Thymus (tissue), 11 donors: ENCODE data around the gene ZNF664. TPM values are rescaled to one million over a fixed set of nuclear protein-coding genes. Genes with fewer than 3 reads are reported as not detected.

ENCODE experiments used
- DNase-seq, 9 donors: peaks; one replicate each; pipeline ENCODE4 v3.0.0-alpha.2; 2013; ENCODE audit warnings: low spot score in 9 of 9, low read depth in 6 of 9, missing footprints in 1 of 9
- H3K27ac ChIP-seq, 2 donors: one replicate each; pipeline ENCODE4 v1.5.1; 2013; ENCODE audit warnings: control low read depth in 1 of 2, low read depth in 1 of 2, low read length in 1 of 2, mild to moderate bottlenecking in 1 of 2, moderate library complexity in 1 of 2
- H3K27me3 ChIP-seq, 2 donors: one replicate each; pipeline ENCODE4 v1.5.1; 2013; ENCODE audit warnings: low read length in 1 of 2; ENCODE audit not compliant: control insufficient read depth in 2 of 2, insufficient read depth in 1 of 2
- H3K36me3 ChIP-seq, 2 donors: one replicate each; pipeline ENCODE4 v1.5.1; 2013; ENCODE audit warnings: low read length in 1 of 2, mild to moderate bottlenecking in 1 of 2, moderate library complexity in 1 of 2; ENCODE audit not compliant: control insufficient read depth in 2 of 2, insufficient read depth in 2 of 2
- H3K4me1 ChIP-seq, 2 donors: one replicate each; pipeline ENCODE4 v1.5.1; 2013; ENCODE audit warnings: low read length in 2 of 2; ENCODE audit not compliant: control insufficient read depth in 2 of 2, insufficient read depth in 2 of 2
- H3K4me3 ChIP-seq, 2 donors: one replicate each; pipeline ENCODE4 v1.5.1; 2013; ENCODE audit warnings: low read length in 2 of 2, control low read depth in 1 of 2, mild to moderate bottlenecking in 1 of 2
- H3K9me3 ChIP-seq, 2 donors: one replicate each; pipeline ENCODE4 v1.5.1; 2013; ENCODE audit warnings: low read length in 1 of 2, mild to moderate bottlenecking in 1 of 2; ENCODE audit not compliant: control insufficient read depth in 2 of 2, insufficient read depth in 1 of 2
- WGBS: extraction: QIAGEN DNeasy Blood & Tissue Kit; methylation state at CpG from one replicate; pipeline ENCODE4 v1.1.7; 2013; 5-methylcytosine and 5-hydroxymethylcytosine counted together
- polyA plus RNA-seq: library from polyadenylated mRNA; stranded (reverse); fragments of 200-250 nt; gene quantifications from one replicate; pipeline ENCODE4 v1.2.3, GENCODE V29; 2013
- total RNA-seq: library from RNA; stranded (reverse); fragments of 120-200 nt; gene quantifications from one replicate; pipeline ENCODE4 v1.2.4, GENCODE V29; 2013
- donor health status: healthy.

Gene ZNF664
- total and polyA plus RNA-seq, 2 donors, result 26.0 to 36.0 TPM

GRCh38 chr12:123960856-123961255, 12.2 kb upstream of the ZNF664 start:
- Histone ChIP-seq H3K27ac (no peak overlapping the region), H3K4me1 (no peaks in the 10 kb centered on the region), H3K9me3 (no peaks in the 10 kb centered on the region), H3K36me3 (peaks cover 0 to 3% of the 10 kb centered on the region in 2 donors), H3K4me3 (no peak overlapping the region), H3K27me3 (no peaks in the 10 kb centered on the region)
- DNase-seq, result no peak
- WGBS, result 97% methylated on average over 4 of the region's 4 CpGs

DNA sequence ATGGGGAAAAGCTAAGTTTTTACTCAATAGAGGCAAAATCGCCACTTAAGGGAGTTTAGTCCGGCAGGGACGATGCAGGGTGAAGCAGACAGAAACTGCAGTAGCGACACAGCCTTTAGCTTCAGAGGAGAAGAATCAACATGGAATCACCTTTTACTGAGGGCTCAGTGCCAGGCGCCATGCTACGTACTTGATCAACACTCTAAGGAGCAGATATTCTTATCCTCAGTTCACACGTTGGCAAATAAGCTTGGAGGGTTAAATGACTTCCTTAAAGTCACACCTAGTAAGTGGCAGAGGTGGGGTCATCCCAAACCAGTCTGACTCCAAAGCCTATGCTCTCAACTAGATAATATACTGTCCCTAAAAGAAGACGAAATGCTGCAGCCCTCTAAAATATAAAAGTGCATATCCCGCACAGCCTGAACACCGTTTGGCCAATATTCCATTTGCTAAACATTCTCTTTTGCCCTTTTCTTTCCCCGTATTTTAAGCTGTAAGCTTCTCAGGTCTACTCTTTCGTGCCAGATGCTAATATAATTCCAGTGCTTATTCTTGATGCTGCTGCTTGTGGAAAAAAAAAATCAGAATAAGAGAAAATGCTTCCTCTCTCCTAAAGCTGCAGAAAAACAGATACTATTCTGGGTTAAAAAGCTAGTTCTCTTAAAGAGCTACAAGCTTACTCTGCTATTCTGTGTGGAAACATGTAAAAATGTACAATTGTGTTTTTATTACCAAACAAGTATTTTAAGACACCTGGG, 11.2 kb upstream of the ZNF664 start:
- Histone ChIP-seq H3K9me3 (no peaks in the 10 kb centered on the region), H3K36me3 (peaks cover 0 to 3% of the 10 kb centered on the region in 2 donors), H3K4me3 (no peak overlapping the region), H3K4me1 (no peaks in the 10 kb centered on the region), H3K27me3 (no peaks in the 10 kb centered on the region), H3K27ac (no peak overlapping the region)
- WGBS, result 93% methylated on average over 12 of the region's 12 CpGs
- DNase-seq, result no peak

GRCh38 chr12:123962513-123962912, 10.5 kb upstream of the ZNF664 start:
- Histone ChIP-seq H3K27ac (no peak overlapping the region), H3K27me3 (no peaks in the 10 kb centered on the region), H3K4me1 (no peaks in the 10 kb centered on the region), H3K9me3 (no peaks in the 10 kb centered on the region), H3K36me3 (peaks cover 0 to 3% of the 10 kb centered on the region in 2 donors), H3K4me3 (no peak overlapping the region)
- DNase-seq, result no peak
- WGBS, result 97% methylated on average over 5 of the region's 5 CpGs

DNA sequence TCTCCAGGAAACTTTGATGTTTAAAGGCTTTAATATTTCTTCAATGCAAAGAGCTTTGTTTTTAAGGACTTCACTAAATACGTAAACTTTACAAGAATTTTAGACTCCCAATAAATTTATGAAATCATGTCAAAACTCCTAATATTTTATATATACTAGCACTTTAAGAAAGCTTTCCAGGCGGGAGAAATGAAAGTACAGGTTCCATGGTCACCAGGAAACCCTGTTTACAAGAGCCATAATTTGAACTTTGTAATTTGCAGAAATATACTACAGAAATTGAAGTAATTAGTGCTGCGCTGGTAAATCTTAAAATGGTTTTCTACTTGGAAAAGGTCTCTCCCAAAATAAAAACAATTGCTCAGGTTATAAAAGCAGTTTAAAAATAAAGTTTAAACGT, 9.2 kb upstream of the ZNF664 start:
- DNase-seq, result no peak
- Histone ChIP-seq H3K4me3 (no peak overlapping the region), H3K27me3 (no peaks in the 10 kb centered on the region), H3K9me3 (no peaks in the 10 kb centered on the region), H3K4me1 (no peaks in the 10 kb centered on the region), H3K36me3 (no peaks in the 10 kb centered on the region), H3K27ac (no peak overlapping the region)
- WGBS, result 97% methylated on average over 4 of the region's 4 CpGs

- Histone ChIP-seq H3K27me3 (no peaks in the 10 kb centered on the region), H3K36me3 (no peaks in the 10 kb centered on the region), H3K9me3 (no peaks in the 10 kb centered on the region), H3K4me1 (no peaks in the 10 kb centered on the region), H3K27ac (no peak overlapping the region), H3K4me3 (no peak overlapping the region)
- WGBS, result 78% methylated on average over 5 of the region's 5 CpGs
- DNase-seq, result no peak
Observed at GRCh38 chr12:123965382-123965781, 7.6 kb upstream of the ZNF664 start.

DNA sequence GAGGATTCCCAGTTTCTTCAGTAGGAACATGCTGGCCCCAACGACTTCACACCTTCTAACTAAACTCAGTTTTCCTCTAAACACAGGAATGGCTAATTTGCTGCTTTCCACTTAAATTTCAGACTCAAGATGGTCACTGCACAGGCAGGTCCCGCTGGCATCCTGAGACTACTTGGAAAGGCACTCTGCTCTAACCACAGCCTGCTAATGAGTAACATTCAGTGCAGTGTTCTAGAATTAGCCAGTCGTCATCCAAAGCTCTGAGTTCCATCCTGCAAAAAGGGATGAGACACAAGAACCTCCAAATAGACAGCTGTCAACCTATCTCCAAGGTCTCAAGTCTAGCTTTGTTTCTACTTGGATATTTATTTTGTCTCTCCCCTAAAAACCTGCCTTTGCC, 6.4 kb upstream of the ZNF664 start:
- H3K4me1 ChIP-seq, result peaks cover 0 to 1% of the 10 kb centered on the region in 2 donors
- H3K27me3 ChIP-seq, result no peaks in the 10 kb centered on the region
- no peaks in the 10 kb centered on the region for H3K9me3 ChIP-seq
- 97% methylated on average over 3 of the region's 3 CpGs for WGBS
- no peak overlapping the region for H3K4me3 ChIP-seq
- H3K27ac ChIP-seq, result no peak overlapping the region
- H3K36me3 ChIP-seq, result no peaks in the 10 kb centered on the region
- no peak for DNase-seq

DNA sequence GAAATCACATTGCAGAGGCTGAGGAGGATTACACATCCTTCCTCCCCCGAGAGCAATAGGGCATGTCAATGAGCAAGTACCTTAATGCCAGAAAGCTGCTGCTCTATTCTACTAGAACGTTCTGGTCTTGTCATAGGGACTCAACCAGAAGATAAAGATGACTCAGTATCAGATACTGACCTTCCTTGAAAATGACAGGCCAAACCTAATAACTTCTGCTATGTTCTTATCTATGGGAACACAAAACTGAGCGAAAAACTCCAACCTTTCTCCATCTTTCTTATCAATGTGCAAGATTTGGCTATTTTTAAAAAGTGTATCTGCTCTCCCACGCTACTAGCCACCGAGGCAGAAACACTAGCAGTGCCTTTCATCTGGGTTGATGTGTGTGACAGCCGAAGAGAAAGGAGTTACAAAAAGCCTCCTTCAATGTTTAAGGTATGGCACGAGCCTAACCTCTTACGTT, 5.9 kb upstream of the ZNF664 start:
- WGBS, result 95% methylated on average over 8 of the region's 8 CpGs
- H3K4me1 ChIP-seq, result peaks cover 0 to 4% of the 10 kb centered on the region in 2 donors
- no peak overlapping the region for H3K27ac ChIP-seq
- H3K9me3 ChIP-seq, result no peaks in the 10 kb centered on the region
- no peaks in the 10 kb centered on the region for H3K27me3 ChIP-seq
- no peaks in the 10 kb centered on the region for H3K36me3 ChIP-seq
- H3K4me3 ChIP-seq, result no peak overlapping the region
- DNase-seq, result no peak

GRCh38 chr12:123971449-123971769, 1.6 kb upstream of the ZNF664 start:
- H3K36me3 ChIP-seq, result peaks cover 0 to 6% of the 10 kb centered on the region in 2 donors
- peak overlapping the region; percentile 57 to 71 for H3K27ac ChIP-seq
- H3K4me3 ChIP-seq, result peak overlapping the region; percentile 54 to 95
- 43% methylated on average over 10 of the region's 10 CpGs for WGBS
- peaks cover 0 to 4% of the 10 kb centered on the region in 2 donors for H3K9me3 ChIP-seq
- peaks cover 8 to 11% of the 10 kb centered on the region in 2 donors for H3K4me1 ChIP-seq
- peaks cover 0 to 2% of the 10 kb centered on the region in 2 donors for H3K27me3 ChIP-seq
- DNase-seq, result no peak

GRCh38 chr12:123971770-123972456, 1.1 kb upstream of the ZNF664 start:
- peak overlapping the region; percentile 54 to 95 for H3K4me3 ChIP-seq
- peaks cover 0 to 4% of the 10 kb centered on the region in 2 donors for H3K9me3 ChIP-seq
- peaks cover 0 to 2% of the 10 kb centered on the region in 2 donors for H3K27me3 ChIP-seq
- DNase-seq, result peak in 6 of 9 donors; percentile 38 to 78 (median 48)
- H3K36me3 ChIP-seq, result peaks cover 0 to 8% of the 10 kb centered on the region in 2 donors
- H3K4me1 ChIP-seq, result peaks cover 8 to 11% of the 10 kb centered on the region in 2 donors
- peak overlapping the region; percentile 57 to 79 for H3K27ac ChIP-seq
- under 1% methylated on average over 55 of the region's 55 CpGs for WGBS
